Subcutaneous adipose tissue (tissue), 4 donors: ENCODE results near the gene CETN1. TPM values are rescaled to one million over a fixed set of nuclear protein-coding genes. Genes with fewer than 3 reads are reported as not detected.

Experiments used
- total RNA-seq, 4 donors: library from RNA; depleted of rRNA; stranded (reverse); fragments of >200 nt; gene quantifications; one replicate each; pipeline ENCODE4 v1.1.0, GENCODE V29; 2016
- TF ChIP-seq, protein P1 (sequence below): fragments of 450-650 bp; IDR thresholded peaks from one replicate; pipeline ENCODE4 v1.5.1; 2016; ENCODE audit warnings: low read depth, mild to moderate bottlenecking, control low read depth, antibody characterized with exemption, moderate library complexity

CETN1 gene
- total RNA-seq: not detected

DNA sequence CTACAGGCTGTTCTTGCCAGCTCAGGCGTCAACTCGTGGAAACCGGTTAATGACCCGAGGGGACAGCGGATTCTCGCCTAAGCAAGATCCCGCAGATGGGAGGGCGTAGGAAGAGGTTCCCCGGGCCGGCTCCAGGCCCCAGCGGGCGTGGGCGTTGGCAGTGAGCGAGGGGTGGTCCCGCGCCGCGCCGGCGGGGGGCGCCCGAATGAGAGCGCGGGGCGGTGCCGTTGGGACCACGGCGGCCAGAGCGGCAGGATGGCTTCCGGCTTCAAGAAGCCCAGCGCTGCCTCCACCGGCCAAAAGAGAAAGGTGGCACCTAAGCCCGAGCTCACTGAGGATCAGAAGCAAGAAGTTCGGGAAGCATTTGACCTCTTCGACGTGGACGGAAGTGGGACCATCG lies at the start of gene CETN1:
CETN1 (plus strand) TSS at position 227 of the 400 bp plus-strand sequence; CDS start at position 256, 29 bp downstream.
- TF ChIP-seq, protein P1, sequence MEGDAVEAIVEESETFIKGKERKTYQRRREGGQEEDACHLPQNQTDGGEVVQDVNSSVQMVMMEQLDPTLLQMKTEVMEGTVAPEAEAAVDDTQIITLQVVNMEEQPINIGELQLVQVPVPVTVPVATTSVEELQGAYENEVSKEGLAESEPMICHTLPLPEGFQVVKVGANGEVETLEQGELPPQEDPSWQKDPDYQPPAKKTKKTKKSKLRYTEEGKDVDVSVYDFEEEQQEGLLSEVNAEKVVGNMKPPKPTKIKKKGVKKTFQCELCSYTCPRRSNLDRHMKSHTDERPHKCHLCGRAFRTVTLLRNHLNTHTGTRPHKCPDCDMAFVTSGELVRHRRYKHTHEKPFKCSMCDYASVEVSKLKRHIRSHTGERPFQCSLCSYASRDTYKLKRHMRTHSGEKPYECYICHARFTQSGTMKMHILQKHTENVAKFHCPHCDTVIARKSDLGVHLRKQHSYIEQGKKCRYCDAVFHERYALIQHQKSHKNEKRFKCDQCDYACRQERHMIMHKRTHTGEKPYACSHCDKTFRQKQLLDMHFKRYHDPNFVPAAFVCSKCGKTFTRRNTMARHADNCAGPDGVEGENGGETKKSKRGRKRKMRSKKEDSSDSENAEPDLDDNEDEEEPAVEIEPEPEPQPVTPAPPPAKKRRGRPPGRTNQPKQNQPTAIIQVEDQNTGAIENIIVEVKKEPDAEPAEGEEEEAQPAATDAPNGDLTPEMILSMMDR: no peak

DNA sequence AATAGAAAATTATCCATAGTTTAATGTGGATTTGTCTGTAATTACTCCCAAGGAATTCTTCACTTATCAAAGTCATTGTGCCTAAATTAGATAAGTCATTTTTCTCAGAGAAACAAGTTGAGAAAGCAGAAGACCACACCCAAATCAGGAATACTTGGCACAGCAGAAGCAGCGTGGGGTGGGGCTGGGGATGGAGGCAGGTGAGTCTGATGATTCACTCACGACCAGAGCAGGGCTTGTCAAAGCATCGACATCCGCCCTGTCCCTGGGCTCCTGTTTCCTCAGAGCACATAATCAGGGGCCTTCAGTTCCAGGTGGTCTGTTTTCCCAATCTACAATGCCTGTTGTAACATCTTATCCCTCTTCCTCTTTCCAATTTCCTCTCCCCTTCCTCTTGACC lies 48.2 kb upstream of the CETN1 start:
- TF ChIP-seq, protein P1: no peak

DNA sequence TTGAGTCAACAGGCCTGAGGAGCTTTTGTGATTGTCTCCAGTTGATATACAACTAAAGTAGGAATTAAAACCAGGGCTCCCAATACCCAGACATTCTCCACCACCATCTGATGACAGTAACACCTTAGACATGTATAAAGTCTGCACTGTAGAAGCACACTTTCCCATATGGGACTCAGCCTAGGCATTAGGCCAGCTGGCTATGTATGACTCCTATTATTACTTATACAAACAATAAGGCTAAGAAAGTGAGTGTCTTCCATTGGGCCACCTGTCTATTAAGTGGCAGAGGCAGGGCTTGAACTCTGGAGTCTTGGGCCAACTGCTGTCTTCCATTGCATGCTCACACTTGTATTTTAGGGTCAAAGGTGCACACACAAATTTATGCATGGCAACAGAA lies 47.5 kb upstream of the CETN1 start:
- TF ChIP-seq, protein P1: no peak

DNA sequence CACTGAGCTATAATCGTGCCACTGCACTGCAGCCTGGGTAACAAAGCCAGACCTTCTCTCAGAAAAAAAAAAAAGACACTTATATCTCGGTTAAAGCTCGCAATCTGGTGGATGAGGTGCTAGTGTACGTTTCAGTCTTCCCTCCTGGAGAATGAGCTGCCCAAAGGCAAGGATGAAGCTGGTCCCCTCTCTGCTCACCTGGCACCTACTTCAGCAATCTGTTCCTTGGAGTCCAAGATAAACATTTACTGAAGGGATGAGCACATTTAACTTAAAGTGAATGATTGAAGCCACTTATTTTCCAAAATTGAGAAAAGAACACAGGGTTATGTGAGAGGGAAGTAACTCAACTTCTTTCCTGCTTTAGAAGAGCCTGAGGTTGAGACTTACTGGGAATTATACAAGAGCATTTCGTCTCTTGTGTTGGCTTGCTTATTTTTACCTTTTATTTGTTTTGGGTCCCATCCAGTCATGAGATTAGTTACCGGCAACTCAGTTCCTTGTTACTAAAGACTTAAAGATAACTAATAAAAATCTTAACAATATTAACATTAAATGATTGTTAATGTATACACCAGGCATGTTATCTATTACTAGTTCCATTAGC lies 46.1 kb upstream of the CETN1 start:
- TF ChIP-seq, protein P1: no peak

DNA sequence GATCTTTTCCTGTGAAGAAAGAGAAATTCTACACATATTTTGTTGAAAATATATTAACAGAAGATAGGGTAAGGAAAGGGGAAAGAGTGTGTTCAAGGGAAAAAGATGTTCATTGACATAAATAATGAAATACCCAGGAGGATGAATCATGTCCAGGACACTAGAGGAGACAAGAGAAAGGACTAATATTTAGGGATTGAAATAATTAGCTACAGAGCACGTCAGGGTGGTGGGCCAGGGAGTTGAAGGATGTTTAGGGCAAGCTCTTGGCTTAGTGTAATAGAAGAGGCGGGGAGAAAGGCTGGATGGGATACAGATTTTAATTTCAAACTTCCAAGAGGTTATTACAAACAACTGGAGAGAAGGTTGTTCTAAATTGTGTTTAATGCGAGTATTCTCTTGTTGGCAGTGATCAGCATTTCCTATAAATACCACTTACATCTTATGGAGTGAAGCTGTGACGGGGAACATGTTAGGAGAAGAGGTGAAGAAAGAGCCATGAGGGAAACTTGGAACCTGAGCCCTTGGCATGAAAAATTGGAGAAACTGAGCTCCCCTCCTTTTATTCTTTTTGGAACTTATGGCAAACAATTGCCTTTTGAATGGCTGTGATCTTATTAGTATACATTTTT lies 36.6 kb upstream of the CETN1 start:
- TF ChIP-seq, protein P1: no peak

DNA sequence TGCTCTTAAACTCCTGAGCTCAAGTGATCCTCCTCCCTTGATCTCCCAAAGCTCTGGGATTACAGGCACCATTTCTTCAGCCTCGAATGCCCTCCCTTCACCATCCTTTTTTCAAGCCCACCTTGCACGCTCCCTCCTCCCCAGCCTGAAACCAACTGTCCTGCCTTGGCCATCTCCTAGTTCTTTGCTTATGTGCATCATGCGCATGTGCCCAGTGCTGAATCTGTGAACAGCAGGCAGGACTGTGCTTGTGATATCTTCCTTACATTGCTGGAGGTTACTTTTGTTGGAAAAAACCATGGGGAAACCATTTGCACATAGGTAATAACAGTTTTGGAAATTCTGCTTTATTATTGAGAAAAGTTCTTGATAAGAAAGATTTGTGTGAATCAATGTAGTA lies 30.2 kb upstream of the CETN1 start:
- TF ChIP-seq, protein P1: no peak

DNA sequence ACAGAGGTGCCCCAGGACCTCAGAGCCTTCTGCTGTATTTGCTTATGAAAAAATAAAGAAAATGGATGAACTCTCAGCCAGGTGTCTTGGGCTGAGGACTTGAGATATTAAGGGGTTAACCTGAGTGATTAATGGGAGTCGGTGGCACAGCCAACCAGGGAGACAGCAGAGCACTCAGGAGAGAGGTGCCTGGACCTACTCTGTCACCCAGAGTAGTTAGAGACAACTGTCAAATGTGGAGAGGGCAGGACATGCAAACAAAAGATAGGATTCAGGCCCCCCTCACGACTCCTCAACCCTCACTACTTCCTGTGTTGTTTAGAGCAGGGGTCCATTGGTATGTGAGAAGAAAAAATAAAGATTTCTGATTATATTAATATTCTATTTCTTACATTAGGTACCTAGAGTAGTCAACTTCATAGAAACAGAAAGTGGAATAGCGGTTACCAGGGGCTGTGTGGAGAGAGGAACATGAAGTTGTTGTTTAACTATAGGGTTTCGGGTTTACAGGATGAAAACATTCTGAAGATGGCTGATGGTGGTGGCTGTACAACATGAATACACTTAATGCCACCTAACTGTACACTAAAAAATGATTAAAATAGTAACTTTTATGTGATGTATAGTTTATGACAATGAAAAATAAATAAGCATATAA lies 28.6 kb upstream of the CETN1 start:
- TF ChIP-seq, protein P1: no peak
